HEK293 (cell line): Measurements from ENCODE around the gene FAM227B.

Source experiments
- GLIS2 ChIP-seq: fragments of 450-650 bp; formaldehyde crosslinking; IDR thresholded peaks from 2 replicates; pipeline ENCODE4 v1.5.1; 2016; ENCODE audit warnings: missing biosample characterization, missing genetic modification characterization
- KLF7 ChIP-seq: fragments of 450-650 bp; formaldehyde crosslinking; IDR thresholded peaks from 2 replicates; pipeline ENCODE4 v1.5.1; 2016; ENCODE audit warnings: missing biosample characterization, missing genetic modification characterization, borderline replicate concordance
- MZF1 ChIP-seq: fragments of 450-650 bp; formaldehyde crosslinking; IDR thresholded peaks from 2 replicates; pipeline ENCODE4 v1.5.1; 2017; ENCODE audit warnings: missing biosample characterization, missing genetic modification characterization, borderline replicate concordance
- PRDM4 ChIP-seq: fragments of 450-650 bp; formaldehyde crosslinking; IDR thresholded peaks from 2 replicates; pipeline ENCODE4 v1.5.1; 2017; ENCODE audit warnings: missing biosample characterization, missing genetic modification characterization
- SALL2 ChIP-seq: fragments of 450-650 bp; formaldehyde crosslinking; IDR thresholded peaks from 2 replicates; pipeline ENCODE4 v1.5.0; 2017; ENCODE audit warnings: missing biosample characterization, mild to moderate bottlenecking, missing genetic modification characterization, borderline replicate concordance
- ZBTB17 ChIP-seq: fragments of 450-650 bp; formaldehyde crosslinking; IDR thresholded peaks from 2 replicates; pipeline ENCODE4 v1.5.1; 2016; ENCODE audit warnings: missing biosample characterization, missing genetic modification characterization
- ZBTB20 ChIP-seq: fragments of 450-650 bp; formaldehyde crosslinking; IDR thresholded peaks from 2 replicates; pipeline ENCODE4 v1.5.1; 2016; ENCODE audit warnings: missing biosample characterization, missing genetic modification characterization
- ZNF121 ChIP-seq: fragments of 450-650 bp; formaldehyde crosslinking; IDR thresholded peaks from 2 replicates; pipeline ENCODE4 v1.5.1; 2016; ENCODE audit warnings: missing biosample characterization, missing genetic modification characterization
- ZNF138 ChIP-seq: fragments of 450-650 bp; formaldehyde crosslinking; IDR thresholded peaks from 2 replicates; pipeline ENCODE4 v1.5.1; 2016; ENCODE audit warnings: missing biosample characterization, missing genetic modification characterization, borderline replicate concordance
- ZNF175 ChIP-seq: fragments of 450-650 bp; formaldehyde crosslinking; IDR thresholded peaks from 2 replicates; pipeline ENCODE4 v1.5.1; 2016; ENCODE audit warnings: missing biosample characterization, missing genetic modification characterization
- ZNF18 ChIP-seq: fragments of 450-650 bp; formaldehyde crosslinking; IDR thresholded peaks from 2 replicates; pipeline ENCODE4 v1.5.1; 2016; ENCODE audit warnings: missing biosample characterization, missing genetic modification characterization
- ZNF366 ChIP-seq: fragments of 450-650 bp; formaldehyde crosslinking; conservative IDR thresholded peaks from 2 replicates; pipeline ENCODE4 v1.5.1; 2016; ENCODE audit warnings: missing biosample characterization, missing genetic modification characterization
- ZNF394 ChIP-seq: fragments of 450-650 bp; formaldehyde crosslinking; IDR thresholded peaks from 2 replicates; pipeline ENCODE4 v1.5.1; 2016; ENCODE audit warnings: missing biosample characterization, missing genetic modification characterization, mild to moderate bottlenecking, moderate library complexity, borderline replicate concordance
- ZNF398 ChIP-seq: fragments of 450-650 bp; formaldehyde crosslinking; IDR thresholded peaks from 2 replicates; pipeline ENCODE4 v1.5.1; 2017; ENCODE audit warnings: missing biosample characterization, missing genetic modification characterization
- ZNF548 ChIP-seq: fragments of 450-650 bp; formaldehyde crosslinking; IDR thresholded peaks from 2 replicates; pipeline ENCODE4 v1.5.1; 2016; ENCODE audit warnings: missing biosample characterization, missing genetic modification characterization
- ZNF654 ChIP-seq: fragments of 450-650 bp; formaldehyde crosslinking; IDR thresholded peaks from 2 replicates; pipeline ENCODE4 v1.5.1; 2016; ENCODE audit warnings: low read depth, missing biosample characterization, missing genetic modification characterization
- ZNF658 ChIP-seq: fragments of 450-650 bp; formaldehyde crosslinking; IDR thresholded peaks from 2 replicates; pipeline ENCODE4; 2016; ENCODE audit warnings: missing biosample characterization, missing genetic modification characterization
- ZSCAN18 ChIP-seq: fragments of 450-650 bp; formaldehyde crosslinking; IDR thresholded peaks from 2 replicates; pipeline ENCODE4 v1.5.1; 2016; ENCODE audit warnings: missing biosample characterization, missing genetic modification characterization
- TF ChIP-seq, protein P1 (sequence below): fragments of 450-650 bp; formaldehyde crosslinking; IDR thresholded peaks from 2 replicates; pipeline ENCODE4 v1.5.1; 2016; ENCODE audit warnings: missing biosample characterization, missing genetic modification characterization
- TF ChIP-seq, protein P2 (sequence below): fragments of 450-650 bp; formaldehyde crosslinking; IDR thresholded peaks from 2 replicates; pipeline ENCODE4 v1.5.1; 2016; ENCODE audit warnings: missing biosample characterization, missing genetic modification characterization
- TF ChIP-seq, protein P3 (sequence below): sonication (generic); formaldehyde crosslinking; IDR thresholded peaks from 2 replicates; pipeline ENCODE4 v1.8.1; 2022; ENCODE audit warnings: mild to moderate bottlenecking, moderate library complexity, missing genetic modification reagents
- TF ChIP-seq, protein P4 (sequence below): fragments of 450-650 bp; formaldehyde crosslinking; IDR thresholded peaks from 2 replicates; pipeline ENCODE4 v1.5.1; 2016; ENCODE audit warnings: missing biosample characterization, missing genetic modification characterization

FAM227B gene

DNA sequence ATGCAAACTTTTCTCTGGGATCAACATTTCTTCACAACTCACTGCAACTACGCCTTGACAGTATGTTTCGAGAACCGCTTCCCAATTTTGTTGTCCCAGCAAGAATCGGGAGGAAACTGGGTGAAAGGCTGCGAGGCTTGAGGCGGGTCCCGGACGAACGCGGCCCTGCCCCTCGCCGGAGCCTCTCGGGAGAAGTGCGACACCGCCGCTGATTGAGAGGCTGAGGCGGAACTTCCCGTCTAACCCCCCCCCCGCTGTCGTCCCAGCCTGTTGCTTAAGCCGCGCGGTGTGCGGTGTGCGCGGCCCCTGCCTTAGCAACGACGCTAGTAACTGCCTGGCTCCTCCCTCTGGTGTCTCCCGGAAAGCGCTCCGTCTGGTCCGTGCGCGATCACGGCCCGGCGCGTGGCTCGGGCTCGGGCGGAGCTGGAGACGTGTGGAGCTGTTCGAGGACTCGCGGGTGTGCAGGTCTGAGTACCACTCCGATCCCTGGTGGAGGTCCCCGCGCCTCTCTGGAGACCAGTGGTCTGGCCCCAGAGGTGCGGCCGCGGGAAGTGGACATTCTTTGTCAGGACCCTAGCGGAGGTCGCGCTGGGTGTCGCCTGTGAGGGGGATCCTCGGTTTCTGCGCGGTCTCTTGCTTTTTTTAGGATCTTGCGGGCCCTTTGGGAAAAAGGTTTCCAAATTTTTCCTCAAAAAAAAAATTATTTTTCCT, at the start of gene FAM227B, which contains the start of gene DTWD1 (continued):
- TF ChIP-seq, protein P1, sequence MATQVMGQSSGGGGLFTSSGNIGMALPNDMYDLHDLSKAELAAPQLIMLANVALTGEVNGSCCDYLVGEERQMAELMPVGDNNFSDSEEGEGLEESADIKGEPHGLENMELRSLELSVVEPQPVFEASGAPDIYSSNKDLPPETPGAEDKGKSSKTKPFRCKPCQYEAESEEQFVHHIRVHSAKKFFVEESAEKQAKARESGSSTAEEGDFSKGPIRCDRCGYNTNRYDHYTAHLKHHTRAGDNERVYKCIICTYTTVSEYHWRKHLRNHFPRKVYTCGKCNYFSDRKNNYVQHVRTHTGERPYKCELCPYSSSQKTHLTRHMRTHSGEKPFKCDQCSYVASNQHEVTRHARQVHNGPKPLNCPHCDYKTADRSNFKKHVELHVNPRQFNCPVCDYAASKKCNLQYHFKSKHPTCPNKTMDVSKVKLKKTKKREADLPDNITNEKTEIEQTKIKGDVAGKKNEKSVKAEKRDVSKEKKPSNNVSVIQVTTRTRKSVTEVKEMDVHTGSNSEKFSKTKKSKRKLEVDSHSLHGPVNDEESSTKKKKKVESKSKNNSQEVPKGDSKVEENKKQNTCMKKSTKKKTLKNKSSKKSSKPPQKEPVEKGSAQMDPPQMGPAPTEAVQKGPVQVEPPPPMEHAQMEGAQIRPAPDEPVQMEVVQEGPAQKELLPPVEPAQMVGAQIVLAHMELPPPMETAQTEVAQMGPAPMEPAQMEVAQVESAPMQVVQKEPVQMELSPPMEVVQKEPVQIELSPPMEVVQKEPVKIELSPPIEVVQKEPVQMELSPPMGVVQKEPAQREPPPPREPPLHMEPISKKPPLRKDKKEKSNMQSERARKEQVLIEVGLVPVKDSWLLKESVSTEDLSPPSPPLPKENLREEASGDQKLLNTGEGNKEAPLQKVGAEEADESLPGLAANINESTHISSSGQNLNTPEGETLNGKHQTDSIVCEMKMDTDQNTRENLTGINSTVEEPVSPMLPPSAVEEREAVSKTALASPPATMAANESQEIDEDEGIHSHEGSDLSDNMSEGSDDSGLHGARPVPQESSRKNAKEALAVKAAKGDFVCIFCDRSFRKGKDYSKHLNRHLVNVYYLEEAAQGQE = 0 out of 2 replicates have a peak, but pooled peaks have one; percentile 13
- TF ChIP-seq ZNF175 (tag by site-specific recombination) (no peak), MZF1 (peak; percentile 39; the same call in 1 of the 2 replicates), ZNF18 (tag by site-specific recombination) (0 out of 2 replicates have a peak, but pooled peaks have one; percentile 38), ZNF658 (tag by site-specific recombination) (no peak), ZNF121 (tag by site-specific recombination) (peak; percentile 46; the same call in 1 of the 2 replicates), ZNF654 (tag by site-specific recombination) (no peak), GLIS2 (tag by site-specific recombination) (peak; percentile 74; the same call in 1 of the 2 replicates), SALL2 (tag by site-specific recombination) (no peak), ZNF366 (tag by site-specific recombination) (no peak), ZBTB17 (tag by site-specific recombination) (peak; percentile 89), ZBTB20 (tag by site-specific recombination) (peak; percentile 65; the same call in 1 of the 2 replicates), ZNF138 (tag by site-specific recombination) (no peak), ZSCAN18 (tag by site-specific recombination) (no peak), PRDM4 (tag by site-specific recombination) (0 out of 2 replicates have a peak, but pooled peaks have one; percentile 33), ZNF394 (tag by site-specific recombination) (peak; percentile 81; the same call in 1 of the 2 replicates), KLF7 (peak; percentile 51; the same call in 1 of the 2 replicates), ZNF398 (tag by site-specific recombination) (peak; percentile 26; the same call in 1 of the 2 replicates), ZNF548 (no peak)
- TF ChIP-seq, protein P2, sequence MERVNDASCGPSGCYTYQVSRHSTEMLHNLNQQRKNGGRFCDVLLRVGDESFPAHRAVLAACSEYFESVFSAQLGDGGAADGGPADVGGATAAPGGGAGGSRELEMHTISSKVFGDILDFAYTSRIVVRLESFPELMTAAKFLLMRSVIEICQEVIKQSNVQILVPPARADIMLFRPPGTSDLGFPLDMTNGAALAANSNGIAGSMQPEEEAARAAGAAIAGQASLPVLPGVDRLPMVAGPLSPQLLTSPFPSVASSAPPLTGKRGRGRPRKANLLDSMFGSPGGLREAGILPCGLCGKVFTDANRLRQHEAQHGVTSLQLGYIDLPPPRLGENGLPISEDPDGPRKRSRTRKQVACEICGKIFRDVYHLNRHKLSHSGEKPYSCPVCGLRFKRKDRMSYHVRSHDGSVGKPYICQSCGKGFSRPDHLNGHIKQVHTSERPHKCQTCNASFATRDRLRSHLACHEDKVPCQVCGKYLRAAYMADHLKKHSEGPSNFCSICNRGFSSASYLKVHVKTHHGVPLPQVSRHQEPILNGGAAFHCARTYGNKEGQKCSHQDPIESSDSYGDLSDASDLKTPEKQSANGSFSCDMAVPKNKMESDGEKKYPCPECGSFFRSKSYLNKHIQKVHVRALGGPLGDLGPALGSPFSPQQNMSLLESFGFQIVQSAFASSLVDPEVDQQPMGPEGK (tag by site-specific recombination) = peak; percentile 92
- TF ChIP-seq, protein P3, sequence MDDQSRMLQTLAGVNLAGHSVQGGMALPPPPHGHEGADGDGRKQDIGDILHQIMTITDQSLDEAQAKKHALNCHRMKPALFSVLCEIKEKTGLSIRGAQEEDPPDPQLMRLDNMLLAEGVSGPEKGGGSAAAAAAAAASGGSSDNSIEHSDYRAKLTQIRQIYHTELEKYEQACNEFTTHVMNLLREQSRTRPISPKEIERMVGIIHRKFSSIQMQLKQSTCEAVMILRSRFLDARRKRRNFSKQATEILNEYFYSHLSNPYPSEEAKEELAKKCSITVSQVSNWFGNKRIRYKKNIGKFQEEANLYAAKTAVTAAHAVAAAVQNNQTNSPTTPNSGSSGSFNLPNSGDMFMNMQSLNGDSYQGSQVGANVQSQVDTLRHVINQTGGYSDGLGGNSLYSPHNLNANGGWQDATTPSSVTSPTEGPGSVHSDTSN (CRISPR knock-in tag) = peak; percentile 90
- TF ChIP-seq, protein P4, sequence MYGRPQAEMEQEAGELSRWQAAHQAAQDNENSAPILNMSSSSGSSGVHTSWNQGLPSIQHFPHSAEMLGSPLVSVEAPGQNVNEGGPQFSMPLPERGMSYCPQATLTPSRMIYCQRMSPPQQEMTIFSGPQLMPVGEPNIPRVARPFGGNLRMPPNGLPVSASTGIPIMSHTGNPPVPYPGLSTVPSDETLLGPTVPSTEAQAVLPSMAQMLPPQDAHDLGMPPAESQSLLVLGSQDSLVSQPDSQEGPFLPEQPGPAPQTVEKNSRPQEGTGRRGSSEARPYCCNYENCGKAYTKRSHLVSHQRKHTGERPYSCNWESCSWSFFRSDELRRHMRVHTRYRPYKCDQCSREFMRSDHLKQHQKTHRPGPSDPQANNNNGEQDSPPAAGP = peak; percentile 85
